H9 (cell line): ENCODE data around the gene SETBP1. TPM values are rescaled to one million over a fixed set of nuclear protein-coding genes. Genes with fewer than 3 reads are reported as not detected.

Experiments used
- DNase-seq: peaks from one replicate; pipeline ENCODE4 v3.0.0-alpha.2; 2017
- H2AFZ ChIP-seq: one replicate; pipeline ENCODE4 v1.6.1; 2013; ENCODE audit warnings: mild to moderate bottlenecking, low read length, control low read depth, moderate library complexity
- H2AK5ac ChIP-seq: 2 replicates; pipeline ENCODE4 v1.6.1; 2013; ENCODE audit warnings: low read length, control low read depth, mixed read lengths; ENCODE audit not compliant: insufficient read length
- H2BK120ac ChIP-seq: one replicate; pipeline ENCODE4 v1.6.1; 2013; ENCODE audit warnings: low read depth, mild to moderate bottlenecking, low read length, control low read depth, inconsistent platforms; ENCODE audit not compliant: poor library complexity, severe bottlenecking
- H2BK12ac ChIP-seq: 2 replicates; pipeline ENCODE4 v1.6.1; 2013; ENCODE audit warnings: low read length, control low read depth, mixed read lengths, low read depth; ENCODE audit not compliant: insufficient read length
- H2BK15ac ChIP-seq: 2 replicates; pipeline ENCODE4 v1.6.1; 2013; ENCODE audit warnings: low read depth, low read length, control low read depth
- H2BK20ac ChIP-seq: one replicate; pipeline ENCODE4 v1.6.1; 2013; ENCODE audit warnings: low read depth, mild to moderate bottlenecking, low read length, control low read depth, inconsistent platforms; ENCODE audit not compliant: poor library complexity, severe bottlenecking
- H2BK5ac ChIP-seq: 2 replicates; pipeline ENCODE4 v1.6.1; 2013; ENCODE audit warnings: low read length, control low read depth, mixed read lengths; ENCODE audit not compliant: insufficient read length
- H3K14ac ChIP-seq: 2 replicates; pipeline ENCODE4 v1.6.1; 2013; ENCODE audit warnings: low read length, control low read depth; ENCODE audit not compliant: insufficient read depth
- H3K18ac ChIP-seq: 2 replicates; pipeline ENCODE4 v1.6.1; 2013; ENCODE audit warnings: low read depth, mild to moderate bottlenecking, mixed read lengths, low read length, control low read depth; ENCODE audit not compliant: insufficient read length
- H3K23ac ChIP-seq: 2 replicates; pipeline ENCODE4 v1.6.1; 2013; ENCODE audit warnings: low read length, control low read depth, mixed read lengths, low read depth; ENCODE audit not compliant: insufficient read length
- H3K23me2 ChIP-seq: 2 replicates; pipeline ENCODE4 v1.6.1; 2013; ENCODE audit warnings: low read depth, mild to moderate bottlenecking, mixed read lengths, low read length, control low read depth; ENCODE audit not compliant: insufficient read length, poor library complexity, severe bottlenecking
- H3K27ac ChIP-seq: 2 replicates; pipeline ENCODE4 v1.5.1; 2013; ENCODE audit warnings: low read length, control low read depth, mixed read lengths, low read depth; ENCODE audit not compliant: insufficient read length
- H3K27me3 ChIP-seq: 2 replicates; pipeline ENCODE4 v1.6.1; 2013; ENCODE audit warnings: low read length, control low read depth, inconsistent platforms; ENCODE audit not compliant: insufficient read depth
- H3K4ac ChIP-seq: 2 replicates; pipeline ENCODE4 v1.6.1; 2013; ENCODE audit warnings: low read depth, mild to moderate bottlenecking, control low read depth, inconsistent platforms, low read length, moderate library complexity
- H3K4me1 ChIP-seq: 2 replicates; pipeline ENCODE4 v1.6.1; 2013; ENCODE audit warnings: low read length, control low read depth, inconsistent platforms; ENCODE audit not compliant: insufficient read depth
- H3K4me2 ChIP-seq: 2 replicates; pipeline ENCODE4 v1.6.1; 2013; ENCODE audit warnings: low read length, control low read depth, mixed read lengths; ENCODE audit not compliant: insufficient read length, insufficient read depth
- H3K56ac ChIP-seq: 2 replicates; pipeline ENCODE4 v1.6.1; 2013; ENCODE audit warnings: low read depth, mild to moderate bottlenecking, mixed read lengths, low read length, control low read depth; ENCODE audit not compliant: insufficient read length
- H3K79me1 ChIP-seq: 2 replicates; pipeline ENCODE4 v1.6.1; 2013; ENCODE audit warnings: low read depth, mild to moderate bottlenecking, moderate library complexity, low read length, control low read depth, inconsistent platforms; ENCODE audit not compliant: insufficient read depth, poor library complexity, severe bottlenecking
- H3K79me2 ChIP-seq: 2 replicates; pipeline ENCODE4 v1.6.1; 2013; ENCODE audit warnings: low read length, control low read depth, inconsistent platforms; ENCODE audit not compliant: insufficient read depth
- H3K9ac ChIP-seq: 2 replicates; pipeline ENCODE4 v1.6.1; 2013; ENCODE audit warnings: low read length, control low read depth, mixed read lengths; ENCODE audit not compliant: insufficient read length; ENCODE audit errors: extremely low read depth
- H3K9me3 ChIP-seq: one replicate; pipeline ENCODE4 v1.6.1; 2013; ENCODE audit warnings: low read depth, low read length, inconsistent platforms; ENCODE audit not compliant: control insufficient read depth
- H3T11ph ChIP-seq: one replicate; pipeline ENCODE4 v1.6.1; 2013; ENCODE audit warnings: mild to moderate bottlenecking, low read length, control low read depth, inconsistent platforms
- H4K20me1 ChIP-seq: one replicate; pipeline ENCODE4 v1.6.1; 2013; ENCODE audit not compliant: control insufficient read depth, insufficient read length, insufficient read depth
- H4K5ac ChIP-seq: 2 replicates; pipeline ENCODE4 v1.6.1; 2013; ENCODE audit warnings: low read depth, mild to moderate bottlenecking, mixed read lengths, low read length, control low read depth; ENCODE audit not compliant: insufficient read length
- H4K8ac ChIP-seq: replicated peaks from 2 replicates; pipeline ENCODE4 v1.6.1; 2013; ENCODE audit warnings: low read length, control low read depth, mixed read lengths, low read depth; ENCODE audit not compliant: insufficient read length
- H4K91ac ChIP-seq: 2 replicates; pipeline ENCODE4 v1.6.1; 2013; ENCODE audit warnings: low read depth, mild to moderate bottlenecking, moderate library complexity, mixed read lengths, low read length, control low read depth; ENCODE audit not compliant: insufficient read length
- H3K27ac Mint-ChIP-seq, 3 experiments: 2 replicates in 2 of 3; 3 replicates in 1 of 3; pipeline ENCODE4 v1.8.0; 2020 to 2021; ENCODE audit warnings: mixed read lengths in 3 of 3, mild to moderate bottlenecking in 1 of 3, moderate library complexity in 1 of 3
- H3K27me3 Mint-ChIP-seq: 2 replicates; pipeline ENCODE4 v1.8.0; 2021; ENCODE audit warnings: low read depth, mild to moderate bottlenecking, moderate library complexity, mixed read lengths
- H3K36me3 Mint-ChIP-seq, 3 experiments: 2 replicates in 2 of 3; 3 replicates in 1 of 3; pipeline ENCODE4 v1.8.0; 2020 to 2021; ENCODE audit warnings: low read depth in 3 of 3, mixed read lengths in 3 of 3; ENCODE audit not compliant: insufficient read depth in 1 of 3
- H3K4me1 Mint-ChIP-seq, 2 experiments: 2 replicates each; pipeline ENCODE4 v1.8.0; 2020; ENCODE audit warnings: mixed read lengths in 2 of 2
- H3K4me3 Mint-ChIP-seq, 2 experiments: 2 replicates in 1 of 2; 3 replicates in 1 of 2; pipeline ENCODE4 v1.8.0; 2020 to 2021; ENCODE audit warnings: mild to moderate bottlenecking in 2 of 2, mixed read lengths in 2 of 2, moderate library complexity in 1 of 2
- H3K9me3 Mint-ChIP-seq, 2 experiments: 2 replicates in 1 of 2; 3 replicates in 1 of 2; pipeline ENCODE4 v1.8.0; 2020; ENCODE audit warnings: mild to moderate bottlenecking in 2 of 2, mixed read lengths in 2 of 2, moderate library complexity in 1 of 2
- WGBS: extraction: QIAGEN DNeasy Blood & Tissue Kit; methylation state at CpG from one replicate; pipeline ENCODE4 v1.1.7; 2013; ENCODE audit warnings: missing lambda C conversion rate, low lambda C conversion rate, mixed read lengths; ENCODE audit not compliant: insufficient read length; ENCODE audit errors: extremely low coverage; 5-methylcytosine and 5-hydroxymethylcytosine counted together
- total RNA-seq: library from RNA; stranded (reverse); gene quantifications from 2 replicates; pipeline ENCODE4 v1.2.1, GENCODE V29; 2021
- TF ChIP-seq, protein P1 (sequence below): fragments of 200-600 bp; sonication (generic); conservative IDR thresholded peaks from 3 replicates; pipeline ENCODE4 v1.8.0; 2021; ENCODE audit warnings: antibody characterized with exemption, mild to moderate bottlenecking

SETBP1 gene
- total RNA-seq, 1 experiment from 2014 or later = 4.6 TPM

DNA sequence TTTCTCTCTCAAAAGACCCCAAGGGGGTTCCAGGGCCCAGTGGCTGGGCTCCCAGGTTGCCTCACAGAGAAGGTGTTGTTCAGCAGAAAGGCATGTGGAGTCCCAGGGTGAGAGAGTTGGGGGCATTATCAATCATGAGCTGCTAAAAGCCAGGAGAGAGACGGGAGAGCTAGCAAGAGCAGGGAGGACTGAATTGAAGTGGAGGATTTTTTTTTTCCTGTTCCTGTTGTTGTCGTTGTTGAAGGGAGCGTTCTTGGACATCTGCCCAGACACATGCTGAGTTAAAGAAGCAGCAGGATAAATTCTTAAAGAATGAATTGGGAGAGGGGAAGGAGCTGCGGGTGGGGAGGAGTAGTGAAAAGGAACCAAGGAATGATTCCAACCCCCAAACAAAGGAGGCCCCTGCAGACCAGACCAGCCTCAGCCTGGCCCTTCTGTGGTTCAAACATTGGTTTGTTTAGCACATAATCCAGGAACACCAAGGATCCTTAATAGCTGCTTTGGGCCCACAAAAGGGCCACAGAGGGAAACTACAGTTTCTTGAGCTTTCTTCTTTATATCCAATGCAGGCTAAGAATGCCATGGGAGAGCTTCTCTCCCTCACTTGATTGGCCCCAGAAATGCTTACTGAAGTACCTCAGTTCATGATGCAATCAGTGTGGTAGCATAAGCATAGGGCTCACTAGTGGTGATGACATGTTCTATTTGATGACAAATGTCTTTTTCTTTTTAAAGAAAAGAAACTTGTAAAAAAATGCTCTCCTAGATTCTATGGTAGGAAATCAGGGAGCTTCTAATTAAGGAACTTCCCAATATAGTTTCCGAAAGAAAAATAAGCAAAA lies 146.0 kb downstream of the SETBP1 start:
- peak overlapping the region; percentile 6 to 91 (median 56); a peak in 5 of 7 replicates for H3K27ac Mint-ChIP-seq
- H2BK12ac ChIP-seq = no peak overlapping the region
- no peaks in the 10 kb centered on the region for H3K79me1 ChIP-seq
- no peak overlapping the region for H3K4ac ChIP-seq
- no peak overlapping the region for H3K23ac ChIP-seq
- peaks cover 2% of the 10 kb centered on the region; the same call in 1 of the 2 replicates for H3K4me1 ChIP-seq
- no peak overlapping the region for H3K18ac ChIP-seq
- no peak for DNase-seq
- no peaks in the 10 kb centered on the region for H3K79me2 ChIP-seq
- no peak overlapping the region for H3K4me2 ChIP-seq
- H4K91ac ChIP-seq = no peak overlapping the region
- H4K8ac ChIP-seq = no peak overlapping the region
- H3K23me2 ChIP-seq = no peaks in the 10 kb centered on the region
- no peak overlapping the region for H3K27ac ChIP-seq
- no peak overlapping the region for H2BK20ac ChIP-seq
- no peak overlapping the region for H2AK5ac ChIP-seq
- H3K14ac ChIP-seq = no peak overlapping the region
- no peak overlapping the region for H2BK120ac ChIP-seq
- no peak overlapping the region for H3K4me3 Mint-ChIP-seq
- no peak overlapping the region for H3T11ph ChIP-seq
- H3K27me3 Mint-ChIP-seq = no peaks in the 10 kb centered on the region; the same call in 1 of the 2 replicates
- H3K9ac ChIP-seq = no peak overlapping the region
- TF ChIP-seq, protein P1, sequence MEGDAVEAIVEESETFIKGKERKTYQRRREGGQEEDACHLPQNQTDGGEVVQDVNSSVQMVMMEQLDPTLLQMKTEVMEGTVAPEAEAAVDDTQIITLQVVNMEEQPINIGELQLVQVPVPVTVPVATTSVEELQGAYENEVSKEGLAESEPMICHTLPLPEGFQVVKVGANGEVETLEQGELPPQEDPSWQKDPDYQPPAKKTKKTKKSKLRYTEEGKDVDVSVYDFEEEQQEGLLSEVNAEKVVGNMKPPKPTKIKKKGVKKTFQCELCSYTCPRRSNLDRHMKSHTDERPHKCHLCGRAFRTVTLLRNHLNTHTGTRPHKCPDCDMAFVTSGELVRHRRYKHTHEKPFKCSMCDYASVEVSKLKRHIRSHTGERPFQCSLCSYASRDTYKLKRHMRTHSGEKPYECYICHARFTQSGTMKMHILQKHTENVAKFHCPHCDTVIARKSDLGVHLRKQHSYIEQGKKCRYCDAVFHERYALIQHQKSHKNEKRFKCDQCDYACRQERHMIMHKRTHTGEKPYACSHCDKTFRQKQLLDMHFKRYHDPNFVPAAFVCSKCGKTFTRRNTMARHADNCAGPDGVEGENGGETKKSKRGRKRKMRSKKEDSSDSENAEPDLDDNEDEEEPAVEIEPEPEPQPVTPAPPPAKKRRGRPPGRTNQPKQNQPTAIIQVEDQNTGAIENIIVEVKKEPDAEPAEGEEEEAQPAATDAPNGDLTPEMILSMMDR = no peak
- WGBS = no CpG with 5 or more reads among the region's 5 CpGs
- H3K36me3 Mint-ChIP-seq = peaks cover 0 to 1% (median 0%) of the 10 kb centered on the region in 3 experiments; a peak in 1 of 7 replicates
- no peak overlapping the region for H2AFZ ChIP-seq
- H2BK5ac ChIP-seq = no peak overlapping the region
- H3K27me3 ChIP-seq = no peaks in the 10 kb centered on the region
- H2BK15ac ChIP-seq = no peak overlapping the region
- no peaks in the 10 kb centered on the region for H4K20me1 ChIP-seq
- no peaks in the 10 kb centered on the region for H3K9me3 ChIP-seq
- no peaks in the 10 kb centered on the region for H3K9me3 Mint-ChIP-seq
- peaks cover 20 to 41% of the 10 kb centered on the region in 2 experiments for H3K4me1 Mint-ChIP-seq
- no peak overlapping the region for H4K5ac ChIP-seq
- H3K56ac ChIP-seq = no peak overlapping the region
